ENCODE data around the gene SNX1. TPM values are rescaled to one million over a fixed set of nuclear protein-coding genes. Genes with fewer than 3 reads are reported as not detected.

Gene SNX1, protein sequence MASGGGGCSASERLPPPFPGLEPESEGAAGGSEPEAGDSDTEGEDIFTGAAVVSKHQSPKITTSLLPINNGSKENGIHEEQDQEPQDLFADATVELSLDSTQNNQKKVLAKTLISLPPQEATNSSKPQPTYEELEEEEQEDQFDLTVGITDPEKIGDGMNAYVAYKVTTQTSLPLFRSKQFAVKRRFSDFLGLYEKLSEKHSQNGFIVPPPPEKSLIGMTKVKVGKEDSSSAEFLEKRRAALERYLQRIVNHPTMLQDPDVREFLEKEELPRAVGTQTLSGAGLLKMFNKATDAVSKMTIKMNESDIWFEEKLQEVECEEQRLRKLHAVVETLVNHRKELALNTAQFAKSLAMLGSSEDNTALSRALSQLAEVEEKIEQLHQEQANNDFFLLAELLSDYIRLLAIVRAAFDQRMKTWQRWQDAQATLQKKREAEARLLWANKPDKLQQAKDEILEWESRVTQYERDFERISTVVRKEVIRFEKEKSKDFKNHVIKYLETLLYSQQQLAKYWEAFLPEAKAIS
- 100 to 1,000 TPM; 104 to 125 (median 120) TPM for total RNA-seq

GRCh38 chr15:64095795-64096667 lies at the start of gene SNX1:
TSS of gene SNX1 (plus strand) at chr15:64095982. CDS start at chr15:64096014, 32 bp downstream.
- no peak for TF ChIP-seq CTCF (IDR thresholded peaks at IDR 0.05)
- peak; percentile 92 for DNase-seq (ENCODE audit: low spot score)
- peak; percentile 71 for ATAC-seq (ENCODE audit: low FRiP score)

GRCh38 chr15:64046421-64047153 lies 49.2 kb upstream of the SNX1 start, which contains the start of gene DAPK2:
TSS of gene DAPK2 (minus strand) at chr15:64046485. CDS start at chr15:64040261, 6,224 bp downstream.
- no peak for DNase-seq (ENCODE audit: low spot score)
- ATAC-seq (ENCODE audit: low FRiP score): peak; percentile 92
- peak in 2 of 3 donors; percentile 28 to 44 for TF ChIP-seq CTCF (IDR thresholded peaks at IDR 0.05)

DNA sequence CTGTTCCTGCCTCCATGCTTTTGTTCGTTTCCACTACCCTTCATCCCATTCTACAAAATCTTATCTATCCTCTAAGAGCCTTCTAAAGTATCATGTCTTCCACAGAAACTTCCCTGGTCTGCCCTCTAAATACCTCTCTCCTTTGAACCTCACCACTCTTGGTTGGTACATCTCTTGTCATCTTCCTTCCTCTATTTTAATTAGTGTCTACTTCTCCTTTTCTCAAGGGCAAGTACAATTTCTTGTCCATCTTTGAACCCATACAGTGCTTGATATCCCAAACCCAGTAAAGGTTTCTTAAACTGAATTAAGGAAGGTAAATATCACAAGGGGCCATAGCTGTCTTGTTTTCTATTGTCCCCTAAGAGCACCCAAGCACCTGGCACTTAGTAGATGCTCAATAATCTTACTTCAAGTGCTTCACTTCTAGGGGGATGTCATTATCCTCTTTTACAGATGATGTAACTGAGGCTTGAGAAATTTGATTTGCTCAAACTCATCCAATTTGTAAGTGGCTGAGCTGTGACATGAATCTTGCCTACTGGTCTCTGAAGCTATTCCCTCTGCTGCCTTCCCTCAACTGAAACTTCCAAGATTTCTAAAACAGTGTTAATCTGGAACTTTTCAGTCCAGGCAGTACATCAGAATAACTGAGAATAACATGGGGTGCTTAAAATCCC lies 46.9 kb upstream of the SNX1 start:
- TF ChIP-seq CTCF (IDR thresholded peaks at IDR 0.05): no peak
- DNase-seq (ENCODE audit: low spot score) (no peak), ATAC-seq (ENCODE audit: low FRiP score) (no peak)

GRCh38 chr15:64050281-64051092 lies 45.3 kb upstream of the SNX1 start:
- ATAC-seq (ENCODE audit: low FRiP score): no peak
- DNase-seq (ENCODE audit: low spot score): no peak
- no peak for TF ChIP-seq CTCF (IDR thresholded peaks at IDR 0.05)

GRCh38 chr15:64051093-64051402 lies 44.7 kb upstream of the SNX1 start:
- DNase-seq (ENCODE audit: low spot score) (no peak), ATAC-seq (ENCODE audit: low FRiP score) (no peak)
- no peak for TF ChIP-seq CTCF (IDR thresholded peaks at IDR 0.05)

Data from omental fat pad (tissue), 4 donors.